ENCODE results near the gene SLC15A3. TPM values are rescaled to one million over a fixed set of nuclear protein-coding genes. Genes with fewer than 3 reads are reported as not detected.

SLC15A3 gene
- total RNA-seq, 4 donors from 2014 or later: 3.7 to 61.9 (median 8.8) TPM

DNA sequence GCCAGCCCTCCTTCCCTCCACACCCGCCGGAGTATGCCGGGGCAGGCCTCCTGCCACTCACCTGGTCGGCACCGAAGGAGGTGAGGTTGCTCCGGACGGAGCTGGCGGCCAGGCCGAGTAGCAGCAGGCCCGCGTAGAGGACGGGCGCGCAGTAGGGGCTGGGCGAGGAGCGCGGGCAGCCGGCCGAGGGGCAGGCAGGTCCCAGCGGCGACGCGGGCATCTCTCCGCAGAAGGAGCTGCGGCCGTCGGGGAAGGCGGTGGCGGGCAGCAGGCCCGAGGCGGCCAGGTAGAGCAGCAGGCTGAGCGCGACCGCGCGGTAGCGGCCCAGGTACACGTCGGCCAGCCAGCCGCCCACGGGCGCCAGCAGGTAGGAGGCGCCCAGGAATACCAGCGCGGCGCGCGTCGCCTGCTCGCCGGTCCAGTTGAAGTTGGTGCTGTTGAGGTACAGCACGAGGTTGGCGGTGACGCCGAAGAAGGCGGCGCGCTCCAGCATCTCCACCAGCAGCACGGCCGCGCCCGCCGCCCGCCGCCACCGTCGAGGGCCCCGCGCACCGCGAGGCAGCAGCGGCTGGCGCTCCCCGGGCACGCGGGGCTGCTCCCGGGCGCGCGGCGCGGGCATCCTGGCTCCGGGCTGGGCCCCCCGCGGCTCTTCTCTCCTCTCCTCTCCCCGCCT lies 907 bp downstream of the SLC15A3 start:
- peak in 1 of 3 donors; percentile 66 for DNase-seq
- H3K27ac ChIP-seq: peak overlapping the region; percentile 78 to 92 (median 84)
- H3K4me1 ChIP-seq: peaks cover 0 to 5% (median 2%) of the 10 kb centered on the region in 4 donors
- TF ChIP-seq, protein P1, sequence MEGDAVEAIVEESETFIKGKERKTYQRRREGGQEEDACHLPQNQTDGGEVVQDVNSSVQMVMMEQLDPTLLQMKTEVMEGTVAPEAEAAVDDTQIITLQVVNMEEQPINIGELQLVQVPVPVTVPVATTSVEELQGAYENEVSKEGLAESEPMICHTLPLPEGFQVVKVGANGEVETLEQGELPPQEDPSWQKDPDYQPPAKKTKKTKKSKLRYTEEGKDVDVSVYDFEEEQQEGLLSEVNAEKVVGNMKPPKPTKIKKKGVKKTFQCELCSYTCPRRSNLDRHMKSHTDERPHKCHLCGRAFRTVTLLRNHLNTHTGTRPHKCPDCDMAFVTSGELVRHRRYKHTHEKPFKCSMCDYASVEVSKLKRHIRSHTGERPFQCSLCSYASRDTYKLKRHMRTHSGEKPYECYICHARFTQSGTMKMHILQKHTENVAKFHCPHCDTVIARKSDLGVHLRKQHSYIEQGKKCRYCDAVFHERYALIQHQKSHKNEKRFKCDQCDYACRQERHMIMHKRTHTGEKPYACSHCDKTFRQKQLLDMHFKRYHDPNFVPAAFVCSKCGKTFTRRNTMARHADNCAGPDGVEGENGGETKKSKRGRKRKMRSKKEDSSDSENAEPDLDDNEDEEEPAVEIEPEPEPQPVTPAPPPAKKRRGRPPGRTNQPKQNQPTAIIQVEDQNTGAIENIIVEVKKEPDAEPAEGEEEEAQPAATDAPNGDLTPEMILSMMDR (IDR thresholded peaks at IDR 0.05): no peak
- no peak for TF ChIP-seq POLR2A (IDR thresholded peaks at IDR 0.05)
- no peaks in the 10 kb centered on the region for H3K36me3 ChIP-seq
- no peaks in the 10 kb centered on the region for H3K27me3 ChIP-seq
- H3K9me3 ChIP-seq: no peaks in the 10 kb centered on the region
- peak overlapping the region; percentile 42 to 61 (median 58) for H3K4me3 ChIP-seq

DNA sequence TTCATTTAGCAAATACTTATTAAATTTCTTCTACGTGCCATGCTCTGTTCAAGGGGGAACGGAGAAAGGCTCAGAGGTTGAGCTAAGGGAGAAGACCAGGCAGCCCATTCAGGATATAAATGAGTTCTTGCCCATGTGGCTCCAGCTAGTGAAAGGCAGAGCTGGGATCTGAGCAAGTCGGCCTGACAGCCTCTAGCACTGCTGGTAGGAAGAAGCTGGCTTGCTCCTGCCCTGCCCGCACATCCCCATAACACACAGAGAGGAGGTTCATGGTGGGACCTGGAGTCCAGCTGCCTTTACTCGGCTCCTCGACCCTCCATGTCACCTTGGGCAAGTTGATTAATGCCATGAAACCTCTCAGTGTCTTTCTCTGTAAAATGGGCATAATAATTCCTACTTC lies 2.0 kb downstream of the SLC15A3 start:
- no peak for DNase-seq
- Histone ChIP-seq H3K9me3 (no peaks in the 10 kb centered on the region), H3K27ac (peak overlapping the region in 2 of 4 donors; percentile 12 to 83), H3K36me3 (no peaks in the 10 kb centered on the region), H3K4me1 (peaks cover 0 to 5% (median 2%) of the 10 kb centered on the region in 4 donors), H3K27me3 (no peaks in the 10 kb centered on the region), H3K4me3 (peak overlapping the region in 3 of 4 donors; percentile 42 to 59 (median 57))
- TF ChIP-seq, protein P1 (IDR thresholded peaks at IDR 0.05): no peak
- no peak for TF ChIP-seq POLR2A (IDR thresholded peaks at IDR 0.05)

DNA sequence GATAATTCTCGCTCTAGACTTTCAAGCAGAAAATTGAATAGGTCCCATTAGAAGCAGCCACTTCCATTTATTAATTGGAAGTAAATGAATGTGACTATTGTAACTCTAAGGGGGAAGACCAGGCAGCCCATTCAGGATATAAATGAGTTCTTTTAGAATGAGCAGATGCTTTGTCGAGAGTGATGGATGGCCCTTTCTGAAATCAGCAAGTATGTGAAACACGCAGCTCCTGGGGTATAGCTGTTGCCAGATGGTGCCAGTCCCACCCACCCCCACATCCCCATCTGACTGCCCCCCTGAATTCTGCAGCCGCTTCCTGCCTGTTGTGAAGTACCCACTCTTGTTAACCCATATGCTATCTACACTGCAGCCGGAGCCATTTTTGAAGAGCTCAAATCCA lies 3.7 kb downstream of the SLC15A3 start:
- no peak for TF ChIP-seq POLR2A (IDR thresholded peaks at IDR 0.05)
- TF ChIP-seq, protein P1 (IDR thresholded peaks at IDR 0.05): no peak
- Histone ChIP-seq H3K27ac (no peak overlapping the region), H3K9me3 (no peaks in the 10 kb centered on the region), H3K36me3 (no peaks in the 10 kb centered on the region), H3K27me3 (no peaks in the 10 kb centered on the region), H3K4me1 (peaks cover 0 to 7% (median 2%) of the 10 kb centered on the region in 4 donors), H3K4me3 (no peak overlapping the region)
- DNase-seq: no peak

DNA sequence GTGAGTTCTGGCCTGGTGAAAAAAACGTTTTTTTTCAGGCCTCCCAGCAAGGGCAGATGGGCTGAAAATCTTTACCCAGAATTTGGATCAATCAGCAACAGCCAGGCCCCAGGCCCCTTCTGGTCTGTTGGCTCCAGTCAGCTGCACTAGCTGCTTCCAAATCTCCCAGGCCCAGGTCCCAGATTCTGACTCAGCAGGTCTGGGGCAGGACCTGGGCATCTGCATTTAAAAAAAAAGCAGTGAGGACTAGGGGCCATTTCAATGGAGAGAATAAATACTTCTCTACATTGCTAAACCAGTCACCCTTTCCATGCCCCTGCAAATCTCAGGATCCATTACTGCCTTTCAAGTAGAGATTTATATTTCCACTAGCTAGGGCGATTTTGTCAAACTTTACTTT lies 4.3 kb downstream of the SLC15A3 start:
- H3K9me3 ChIP-seq: no peaks in the 10 kb centered on the region
- DNase-seq: no peak
- H3K4me1 ChIP-seq: peaks cover 0 to 8% (median under 1%) of the 10 kb centered on the region in 4 donors
- H3K4me3 ChIP-seq: no peak overlapping the region
- TF ChIP-seq, protein P1 (IDR thresholded peaks at IDR 0.05): no peak
- TF ChIP-seq POLR2A (IDR thresholded peaks at IDR 0.05): no peak
- no peak overlapping the region for H3K27ac ChIP-seq
- no peaks in the 10 kb centered on the region for H3K36me3 ChIP-seq
- no peaks in the 10 kb centered on the region for H3K27me3 ChIP-seq

DNA sequence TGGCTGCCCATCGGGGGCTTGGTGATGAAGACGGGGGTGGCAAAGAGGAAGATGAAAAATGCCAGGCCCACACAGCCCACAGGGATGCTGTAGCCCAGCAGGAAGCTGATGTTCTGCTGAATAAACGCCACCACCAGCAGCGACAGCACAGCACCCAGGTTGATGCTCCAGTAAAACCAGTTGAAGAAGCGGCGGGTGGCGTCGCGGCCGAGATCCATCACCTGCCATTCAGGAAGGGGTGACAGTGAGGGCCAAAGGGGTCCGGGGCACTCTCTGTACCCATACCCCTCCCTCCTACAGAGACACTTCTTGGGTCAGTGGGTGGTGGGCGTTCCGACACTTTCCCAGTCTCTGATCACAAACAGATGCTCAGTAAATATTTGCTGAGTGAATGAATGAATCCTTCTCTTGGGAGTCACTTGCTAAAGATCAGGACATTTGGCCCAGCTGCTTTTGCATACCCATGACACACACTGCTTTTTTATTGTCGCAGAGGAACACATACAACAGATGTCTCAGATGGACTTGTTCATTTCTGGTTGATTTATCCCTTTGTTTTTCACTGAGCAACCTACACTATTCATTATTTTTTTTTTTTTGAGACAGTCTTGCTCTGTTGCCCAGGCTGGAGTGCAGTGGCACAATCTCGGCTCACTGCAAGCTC lies 5.2 kb downstream of the SLC15A3 start:
- no peaks in the 10 kb centered on the region for H3K9me3 ChIP-seq
- H3K4me3 ChIP-seq: no peak overlapping the region
- TF ChIP-seq POLR2A (IDR thresholded peaks at IDR 0.05): no peak
- TF ChIP-seq, protein P1 (IDR thresholded peaks at IDR 0.05): no peak
- peaks cover 0 to 8% (median 0%) of the 10 kb centered on the region in 3 donors for H3K36me3 ChIP-seq
- peaks cover 0 to 8% (median 2%) of the 10 kb centered on the region in 4 donors for H3K4me1 ChIP-seq
- DNase-seq: no peak
- no peak overlapping the region for H3K27ac ChIP-seq
- no peaks in the 10 kb centered on the region for H3K27me3 ChIP-seq
